H9 (cell line): ENCODE measurements around the gene EML4. TPM values are rescaled to one million over a fixed set of nuclear protein-coding genes. Genes with fewer than 3 reads are reported as not detected.

Source experiments
- DNase-seq: peaks from one replicate; pipeline ENCODE4 v3.0.0-alpha.2; 2017
- H2AFZ ChIP-seq: one replicate; pipeline ENCODE4 v1.6.1; 2013; ENCODE audit warnings: mild to moderate bottlenecking, low read length, control low read depth, moderate library complexity
- H2AK5ac ChIP-seq: 2 replicates; pipeline ENCODE4 v1.6.1; 2013; ENCODE audit warnings: low read length, control low read depth, mixed read lengths; ENCODE audit not compliant: insufficient read length
- H2BK120ac ChIP-seq: one replicate; pipeline ENCODE4 v1.6.1; 2013; ENCODE audit warnings: low read depth, mild to moderate bottlenecking, low read length, control low read depth, inconsistent platforms; ENCODE audit not compliant: poor library complexity, severe bottlenecking
- H2BK12ac ChIP-seq: 2 replicates; pipeline ENCODE4 v1.6.1; 2013; ENCODE audit warnings: low read length, control low read depth, mixed read lengths, low read depth; ENCODE audit not compliant: insufficient read length
- H2BK15ac ChIP-seq: 2 replicates; pipeline ENCODE4 v1.6.1; 2013; ENCODE audit warnings: low read depth, low read length, control low read depth
- H2BK20ac ChIP-seq: one replicate; pipeline ENCODE4 v1.6.1; 2013; ENCODE audit warnings: low read depth, mild to moderate bottlenecking, low read length, control low read depth, inconsistent platforms; ENCODE audit not compliant: poor library complexity, severe bottlenecking
- H2BK5ac ChIP-seq: 2 replicates; pipeline ENCODE4 v1.6.1; 2013; ENCODE audit warnings: low read length, control low read depth, mixed read lengths; ENCODE audit not compliant: insufficient read length
- H3K14ac ChIP-seq: 2 replicates; pipeline ENCODE4 v1.6.1; 2013; ENCODE audit warnings: low read length, control low read depth; ENCODE audit not compliant: insufficient read depth
- H3K18ac ChIP-seq: 2 replicates; pipeline ENCODE4 v1.6.1; 2013; ENCODE audit warnings: low read depth, mild to moderate bottlenecking, mixed read lengths, low read length, control low read depth; ENCODE audit not compliant: insufficient read length
- H3K23ac ChIP-seq: 2 replicates; pipeline ENCODE4 v1.6.1; 2013; ENCODE audit warnings: low read length, control low read depth, mixed read lengths, low read depth; ENCODE audit not compliant: insufficient read length
- H3K23me2 ChIP-seq: 2 replicates; pipeline ENCODE4 v1.6.1; 2013; ENCODE audit warnings: low read depth, mild to moderate bottlenecking, mixed read lengths, low read length, control low read depth; ENCODE audit not compliant: insufficient read length, poor library complexity, severe bottlenecking
- H3K27ac ChIP-seq: 2 replicates; pipeline ENCODE4 v1.5.1; 2013; ENCODE audit warnings: low read length, control low read depth, mixed read lengths, low read depth; ENCODE audit not compliant: insufficient read length
- H3K27me3 ChIP-seq: 2 replicates; pipeline ENCODE4 v1.6.1; 2013; ENCODE audit warnings: low read length, control low read depth, inconsistent platforms; ENCODE audit not compliant: insufficient read depth
- H3K4ac ChIP-seq: 2 replicates; pipeline ENCODE4 v1.6.1; 2013; ENCODE audit warnings: low read depth, mild to moderate bottlenecking, control low read depth, inconsistent platforms, low read length, moderate library complexity
- H3K4me1 ChIP-seq: 2 replicates; pipeline ENCODE4 v1.6.1; 2013; ENCODE audit warnings: low read length, control low read depth, inconsistent platforms; ENCODE audit not compliant: insufficient read depth
- H3K4me2 ChIP-seq: 2 replicates; pipeline ENCODE4 v1.6.1; 2013; ENCODE audit warnings: low read length, control low read depth, mixed read lengths; ENCODE audit not compliant: insufficient read length, insufficient read depth
- H3K56ac ChIP-seq: 2 replicates; pipeline ENCODE4 v1.6.1; 2013; ENCODE audit warnings: low read depth, mild to moderate bottlenecking, mixed read lengths, low read length, control low read depth; ENCODE audit not compliant: insufficient read length
- H3K79me1 ChIP-seq: 2 replicates; pipeline ENCODE4 v1.6.1; 2013; ENCODE audit warnings: low read depth, mild to moderate bottlenecking, moderate library complexity, low read length, control low read depth, inconsistent platforms; ENCODE audit not compliant: insufficient read depth, poor library complexity, severe bottlenecking
- H3K79me2 ChIP-seq: 2 replicates; pipeline ENCODE4 v1.6.1; 2013; ENCODE audit warnings: low read length, control low read depth, inconsistent platforms; ENCODE audit not compliant: insufficient read depth
- H3K9ac ChIP-seq: 2 replicates; pipeline ENCODE4 v1.6.1; 2013; ENCODE audit warnings: low read length, control low read depth, mixed read lengths; ENCODE audit not compliant: insufficient read length; ENCODE audit errors: extremely low read depth
- H3K9me3 ChIP-seq: one replicate; pipeline ENCODE4 v1.6.1; 2013; ENCODE audit warnings: low read depth, low read length, inconsistent platforms; ENCODE audit not compliant: control insufficient read depth
- H3T11ph ChIP-seq: one replicate; pipeline ENCODE4 v1.6.1; 2013; ENCODE audit warnings: mild to moderate bottlenecking, low read length, control low read depth, inconsistent platforms
- H4K20me1 ChIP-seq: one replicate; pipeline ENCODE4 v1.6.1; 2013; ENCODE audit not compliant: control insufficient read depth, insufficient read length, insufficient read depth
- H4K5ac ChIP-seq: 2 replicates; pipeline ENCODE4 v1.6.1; 2013; ENCODE audit warnings: low read depth, mild to moderate bottlenecking, mixed read lengths, low read length, control low read depth; ENCODE audit not compliant: insufficient read length
- H4K8ac ChIP-seq: replicated peaks from 2 replicates; pipeline ENCODE4 v1.6.1; 2013; ENCODE audit warnings: low read length, control low read depth, mixed read lengths, low read depth; ENCODE audit not compliant: insufficient read length
- H4K91ac ChIP-seq: 2 replicates; pipeline ENCODE4 v1.6.1; 2013; ENCODE audit warnings: low read depth, mild to moderate bottlenecking, moderate library complexity, mixed read lengths, low read length, control low read depth; ENCODE audit not compliant: insufficient read length
- H3K27ac Mint-ChIP-seq, 3 experiments: 2 replicates in 2 of 3; 3 replicates in 1 of 3; pipeline ENCODE4 v1.8.0; 2020 to 2021; ENCODE audit warnings: mixed read lengths in 3 of 3, mild to moderate bottlenecking in 1 of 3, moderate library complexity in 1 of 3
- H3K27me3 Mint-ChIP-seq: 2 replicates; pipeline ENCODE4 v1.8.0; 2021; ENCODE audit warnings: low read depth, mild to moderate bottlenecking, moderate library complexity, mixed read lengths
- H3K36me3 Mint-ChIP-seq, 3 experiments: 2 replicates in 2 of 3; 3 replicates in 1 of 3; pipeline ENCODE4 v1.8.0; 2020 to 2021; ENCODE audit warnings: low read depth in 3 of 3, mixed read lengths in 3 of 3; ENCODE audit not compliant: insufficient read depth in 1 of 3
- H3K4me1 Mint-ChIP-seq, 2 experiments: 2 replicates each; pipeline ENCODE4 v1.8.0; 2020; ENCODE audit warnings: mixed read lengths in 2 of 2
- H3K4me3 Mint-ChIP-seq, 2 experiments: 2 replicates in 1 of 2; 3 replicates in 1 of 2; pipeline ENCODE4 v1.8.0; 2020 to 2021; ENCODE audit warnings: mild to moderate bottlenecking in 2 of 2, mixed read lengths in 2 of 2, moderate library complexity in 1 of 2
- H3K9me3 Mint-ChIP-seq, 2 experiments: 2 replicates in 1 of 2; 3 replicates in 1 of 2; pipeline ENCODE4 v1.8.0; 2020; ENCODE audit warnings: mild to moderate bottlenecking in 2 of 2, mixed read lengths in 2 of 2, moderate library complexity in 1 of 2
- CTCF ChIP-seq: fragments of 200-600 bp; sonication (generic); conservative IDR thresholded peaks from 3 replicates; pipeline ENCODE4 v1.8.0; 2021; ENCODE audit warnings: antibody characterized with exemption, mild to moderate bottlenecking
- WGBS: extraction: QIAGEN DNeasy Blood & Tissue Kit; methylation state at CpG from one replicate; pipeline ENCODE4 v1.1.7; 2013; ENCODE audit warnings: missing lambda C conversion rate, low lambda C conversion rate, mixed read lengths; ENCODE audit not compliant: insufficient read length; ENCODE audit errors: extremely low coverage; 5-methylcytosine and 5-hydroxymethylcytosine counted together
- total RNA-seq: library from RNA; stranded (reverse); gene quantifications from 2 replicates; pipeline ENCODE4 v1.2.1, GENCODE V29; 2021

EML4 gene
- total RNA-seq, 1 experiment from 2014 or later: 68.6 TPM

DNA sequence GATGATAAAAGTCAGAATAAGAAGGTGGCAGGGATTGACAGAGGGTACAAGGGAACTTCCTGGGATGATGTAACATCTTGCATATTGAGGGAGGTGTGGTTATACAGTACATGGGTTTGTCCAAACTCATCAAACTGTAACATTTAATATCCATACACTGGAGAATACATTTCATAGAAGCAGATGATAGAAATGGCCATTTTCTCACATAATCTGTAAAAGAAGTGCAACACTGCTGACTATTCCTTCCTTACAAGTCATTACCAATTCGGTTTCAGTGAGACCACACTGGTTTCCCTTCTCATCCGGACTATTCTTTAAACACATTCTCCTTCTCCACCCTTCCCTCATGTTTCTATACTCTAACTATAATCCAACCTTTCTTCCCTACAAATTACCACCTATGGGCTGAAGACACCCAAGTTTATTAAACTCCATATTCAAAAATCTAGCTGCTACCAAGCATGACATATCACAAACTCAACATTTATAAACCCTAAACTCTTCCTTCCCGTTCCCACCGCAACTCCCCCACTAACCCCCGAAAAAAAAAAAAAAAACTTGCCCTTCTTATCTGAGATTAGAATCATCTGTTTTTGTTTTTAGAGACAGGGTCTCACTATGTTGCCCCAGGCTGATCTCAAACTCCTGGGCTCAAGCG lies 190.3 kb downstream of the EML4 start:
- H3K4me1 Mint-ChIP-seq: peaks cover 25 to 28% of the 10 kb centered on the region in 2 experiments
- Histone ChIP-seq H2AFZ (no peak overlapping the region), H2BK12ac (no peak overlapping the region), H4K8ac (no peak overlapping the region), H3K79me2 (peaks cover 39% of the 10 kb centered on the region; the same call in 1 of the 2 replicates), H3K4ac (no peak overlapping the region), H3K18ac (no peak overlapping the region), H2AK5ac (no peak overlapping the region), H3K23ac (no peak overlapping the region), H2BK5ac (no peak overlapping the region), H3K27ac (no peak overlapping the region), H4K5ac (no peak overlapping the region), H2BK15ac (no peak overlapping the region), H3K23me2 (peaks cover 23% of the 10 kb centered on the region), H3T11ph (no peak overlapping the region), H4K20me1 (no peaks in the 10 kb centered on the region), H3K9ac (peak overlapping the region; percentile 99), H3K27me3 (no peaks in the 10 kb centered on the region), H3K9me3 (no peaks in the 10 kb centered on the region), H4K91ac (no peak overlapping the region), H3K14ac (no peak overlapping the region), H3K4me2 (peak overlapping the region; percentile 96), H3K79me1 (peaks cover 11% of the 10 kb centered on the region), H2BK120ac (no peak overlapping the region), H3K4me1 (0 out of 2 replicates have a peak, but pooled peaks cover 2% of the 10 kb centered on the region), H3K56ac (no peak overlapping the region), H2BK20ac (no peak overlapping the region)
- no peak for DNase-seq
- peaks cover 0 to 5% (median 0%) of the 10 kb centered on the region in 3 experiments; a peak in 1 of 7 replicates for H3K36me3 Mint-ChIP-seq
- H3K27ac Mint-ChIP-seq: peak overlapping the region in 2 of 3 experiments; percentile 29 to 100; a peak in 1 of 7 replicates
- peak overlapping the region; percentile 94 for H3K4me3 Mint-ChIP-seq
- 95% methylated on average over 4 of the region's 6 CpGs for WGBS
- H3K27me3 Mint-ChIP-seq: no peaks in the 10 kb centered on the region
- no peaks in the 10 kb centered on the region for H3K9me3 Mint-ChIP-seq
- TF ChIP-seq CTCF: no peak
